ENCODE measurements around the gene CYTH3.

Gene CYTH3

GRCh38 chr7:6169805-6170520, 102.5 kb downstream of the CYTH3 start:
- in situ Hi-C loops (cut with HindIII; ENCODE audit: low sequenced_read_pairs) = no loop called here

- in situ Hi-C loops (cut with HindIII; ENCODE audit: low sequenced_read_pairs) = no loop called here
Measured at GRCh38 chr7:6168477-6168868, 104.0 kb downstream of the CYTH3 start.

- in situ Hi-C loops (cut with HindIII; ENCODE audit: low sequenced_read_pairs) = no loop called here
Measured at GRCh38 chr7:6167587-6168476, 104.6 kb downstream of the CYTH3 start.

- in situ Hi-C loops (cut with HindIII; ENCODE audit: low sequenced_read_pairs) = no loop called here
Measured at GRCh38 chr7:6167004-6167551, 105.3 kb downstream of the CYTH3 start.

GRCh38 chr7:6166443-6166891, 106.0 kb downstream of the CYTH3 start:
- in situ Hi-C loops (cut with HindIII; ENCODE audit: low sequenced_read_pairs) = no loop called here

GRCh38 chr7:6165521-6166320, 106.7 kb downstream of the CYTH3 start:
- in situ Hi-C loops (cut with HindIII; ENCODE audit: low sequenced_read_pairs) = no loop called here

GRCh38 chr7:6165075-6165474, 107.3 kb downstream of the CYTH3 start:
- in situ Hi-C loops (cut with HindIII; ENCODE audit: low sequenced_read_pairs) = no loop called here

GRCh38 chr7:6164491-6164890, 107.9 kb downstream of the CYTH3 start:
- in situ Hi-C loops (cut with HindIII; ENCODE audit: low sequenced_read_pairs) = no loop called here

GRCh38 chr7:6164010-6164409, 108.4 kb downstream of the CYTH3 start:
- in situ Hi-C loops (cut with HindIII; ENCODE audit: low sequenced_read_pairs) = no loop called here

- in situ Hi-C loops (cut with HindIII; ENCODE audit: low sequenced_read_pairs) = no loop called here
Measured at GRCh38 chr7:6163402-6163801, 109.0 kb downstream of the CYTH3 start.

- in situ Hi-C loops (cut with HindIII; ENCODE audit: low sequenced_read_pairs) = no loop called here
Measured at GRCh38 chr7:6162650-6163366, 109.6 kb downstream of the CYTH3 start.

- in situ Hi-C loops (cut with HindIII; ENCODE audit: low sequenced_read_pairs) = no loop called here
Measured at GRCh38 chr7:6162331-6162620, 110.1 kb downstream of the CYTH3 start.

GRCh38 chr7:6161463-6162330, 110.7 kb downstream of the CYTH3 start:
- in situ Hi-C loops (cut with HindIII; ENCODE audit: low sequenced_read_pairs) = no loop called here

GRCh38 chr7:6160191-6160623, 112.2 kb downstream of the CYTH3 start:
- in situ Hi-C loops (cut with HindIII; ENCODE audit: low sequenced_read_pairs) = no loop called here

GRCh38 chr7:6159524-6160031, 112.8 kb downstream of the CYTH3 start:
- in situ Hi-C loops (cut with HindIII; ENCODE audit: low sequenced_read_pairs) = no loop called here

GRCh38 chr7:6159097-6159483, 113.3 kb downstream of the CYTH3 start:
- in situ Hi-C loops (cut with HindIII; ENCODE audit: low sequenced_read_pairs) = no loop called here

- in situ Hi-C loops (cut with HindIII; ENCODE audit: low sequenced_read_pairs) = no loop called here
Measured at GRCh38 chr7:6158424-6159096, 113.9 kb downstream of the CYTH3 start.

GRCh38 chr7:6157685-6158423, 114.6 kb downstream of the CYTH3 start:
- in situ Hi-C loops (cut with HindIII; ENCODE audit: low sequenced_read_pairs) = no loop called here

All from DLD1 (cell line).